Measurements from ENCODE around the gene TSPY9. TPM values are rescaled to one million over a fixed set of nuclear protein-coding genes. Genes with fewer than 3 reads are reported as not detected.
"Not testable (repeated sequence)": the region's sequence is repeated elsewhere in the genome, so short reads cannot be mapped to it uniquely, and the experiment has no call there.

Gene TSPY9
- not detected for total RNA-seq
- long read RNA-seq, donor 1, result 0 reads
- long read RNA-seq, donor 2, result 0 reads

DNA sequence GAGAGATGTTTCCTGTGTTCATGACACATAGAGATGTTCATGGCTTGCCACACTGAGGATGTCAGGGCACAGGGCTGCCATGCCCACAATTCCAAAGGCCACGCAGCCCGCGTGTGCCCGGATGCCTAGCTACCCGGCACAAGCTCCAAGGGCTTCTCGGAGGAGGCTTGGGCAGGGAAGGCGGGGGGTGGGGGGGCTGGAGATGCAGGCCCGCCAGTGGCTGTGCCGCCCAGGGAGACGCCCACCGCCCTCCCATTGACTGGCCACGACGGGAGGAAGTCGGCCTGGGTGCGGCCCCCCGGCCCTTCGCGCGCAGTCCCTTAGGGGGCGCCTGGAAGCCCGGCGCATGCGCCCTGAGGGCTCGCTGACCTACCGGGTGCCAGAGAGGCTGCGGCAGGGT lies at the start of gene TSPY9:
TSPY9 (plus strand) TSS at position 301 of the 400 bp plus-strand sequence; CDS start at position 347, 46 bp downstream.
- DNase-seq (ENCODE audit: low spot score); intact Hi-C loops (cut with DNase I): not testable (repeated sequence)

DNA sequence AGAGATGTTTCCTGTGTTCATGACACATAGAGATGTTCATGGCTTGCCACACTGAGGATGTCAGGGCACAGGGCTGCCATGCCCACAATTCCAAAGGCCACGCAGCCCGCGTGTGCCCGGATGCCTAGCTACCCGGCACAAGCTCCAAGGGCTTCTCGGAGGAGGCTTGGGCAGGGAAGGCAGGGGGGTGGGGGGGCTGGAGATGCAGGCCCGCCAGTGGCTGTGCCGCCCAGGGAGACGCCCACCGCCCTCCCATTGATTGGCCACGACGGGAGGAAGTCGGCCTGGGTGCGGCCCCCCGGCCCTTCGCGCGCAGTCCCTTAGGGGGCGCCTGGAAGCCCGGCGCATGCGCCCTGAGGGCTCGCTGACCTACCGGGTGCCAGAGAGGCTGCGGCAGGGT lies 20.4 kb upstream of the TSPY9 start, which contains the start of gene TSPY1:
TSPY1 (plus strand) TSS at position 301 of the 400 bp plus-strand sequence; CDS start at position 347, 46 bp downstream.
- intact Hi-C loops (cut with DNase I); DNase-seq (ENCODE audit: low spot score): not testable (repeated sequence)

- intact Hi-C loops (cut with DNase I); DNase-seq (ENCODE audit: low spot score): not testable (repeated sequence)
Measured at GRCh38 chrY:9504396-9504795, 17.3 kb downstream of the TSPY9 start.

GRCh38 chrY:9516287-9516686 lies 29.2 kb downstream of the TSPY9 start:
- intact Hi-C loops (cut with DNase I), result not testable (repeated sequence)

DNA sequence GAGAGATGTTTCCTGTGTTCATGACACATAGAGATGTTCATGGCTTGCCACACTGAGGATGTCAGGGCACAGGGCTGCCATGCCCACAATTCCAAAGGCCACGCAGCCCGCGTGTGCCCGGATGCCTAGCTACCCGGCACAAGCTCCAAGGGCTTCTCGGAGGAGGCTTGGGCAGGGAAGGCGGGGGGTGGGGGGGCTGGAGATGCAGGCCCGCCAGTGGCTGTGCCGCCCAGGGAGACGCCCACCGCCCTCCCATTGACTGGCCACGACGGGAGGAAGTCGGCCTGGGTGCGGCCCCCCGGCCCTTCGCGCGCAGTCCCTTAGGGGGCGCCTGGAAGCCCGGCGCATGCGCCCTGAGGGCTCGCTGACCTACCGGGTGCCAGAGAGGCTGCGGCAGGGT lies 40.5 kb downstream of the TSPY9 start, which contains the start of gene TSPY10:
TSPY10 (plus strand) TSS at position 301 of the 400 bp plus-strand sequence; CDS start at position 347, 46 bp downstream.
- DNase-seq (ENCODE audit: low spot score); intact Hi-C loops (cut with DNase I): not testable (repeated sequence)

More at GRCh38 chrY:9516287-9516686, 29.2 kb downstream of the TSPY9 start:
- not testable (repeated sequence) for DNase-seq (ENCODE audit: low spot score)

Other genes with a start within 250 kb of the TSPY9 start
- not detected for gene TSPY4, start 149.8 kb upstream of the TSPY9 start, total RNA-seq
- gene TSPY8, start 129.5 kb upstream of the TSPY9 start, total RNA-seq, result not detected
- not detected for gene TSPY3, start 88.8 kb upstream of the TSPY9 start, total RNA-seq
- not detected for gene TSPY1, start 20.3 kb upstream of the TSPY9 start, total RNA-seq
- gene TSPY10, start 40.6 kb downstream of the TSPY9 start, total RNA-seq, result not detected

Data from posterior vena cava (tissue), 2 donors.